ENCODE measurements around the gene HS6ST2. TPM values are rescaled to one million over a fixed set of nuclear protein-coding genes. Genes with fewer than 3 reads are reported as not detected.

HS6ST2 gene
- total RNA-seq, 1 donor from 2014 or later: 35.8 TPM

GRCh38 chrX:132651421-132652086 is 306.9 kb downstream of the HS6ST2 start:
- H3K4me1 Mint-ChIP-seq (ENCODE audit: unreplicated experiment): peaks cover 49% of the 10 kb centered on the region
- DNase-seq (ENCODE audit: extremely low spot score, unreplicated experiment): no peak

DNA sequence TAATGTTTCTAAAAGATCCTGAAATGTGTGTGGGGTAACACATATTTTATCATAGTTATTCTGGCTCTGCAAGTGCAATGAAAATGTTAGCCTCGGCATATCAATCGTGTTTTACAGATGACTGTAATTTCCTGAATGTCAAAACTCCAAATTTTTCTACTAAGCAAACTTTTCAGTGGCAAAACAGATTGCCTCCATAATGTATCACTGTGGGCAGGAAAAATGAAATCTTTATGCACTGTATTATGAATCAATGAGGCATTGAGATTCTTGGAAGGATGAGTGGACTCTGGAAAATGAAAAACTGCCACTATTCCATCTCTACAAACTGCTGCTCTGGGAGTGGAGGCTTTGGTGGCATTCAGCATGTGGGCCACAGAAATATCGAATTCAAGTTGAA is 309.5 kb downstream of the HS6ST2 start:
- Mint-ChIP-seq H3K36me3 (peaks cover 5% of the 10 kb centered on the region), H3K4me1 (ENCODE audit: unreplicated experiment) (peaks cover 45% of the 10 kb centered on the region), H3K27me3 (no peaks in the 10 kb centered on the region), H3K9me3 (peaks cover 5% of the 10 kb centered on the region), H3K27ac (peak overlapping the region; percentile 11), H3K4me3 (no peak overlapping the region)
- no peak for DNase-seq (ENCODE audit: extremely low spot score, unreplicated experiment)
- no peak for TF ChIP-seq CTCF (conservative IDR thresholded peaks at IDR 0.05)

More at GRCh38 chrX:132651421-132652086, 306.9 kb downstream of the HS6ST2 start:
- Mint-ChIP-seq H3K27me3 (no peaks in the 10 kb centered on the region), H3K36me3 (peaks cover 5% of the 10 kb centered on the region), H3K27ac (no peak overlapping the region), H3K9me3 (no peaks in the 10 kb centered on the region), H3K4me3 (no peak overlapping the region)
- peak; percentile 42 for TF ChIP-seq CTCF (conservative IDR thresholded peaks at IDR 0.05)

DNA sequence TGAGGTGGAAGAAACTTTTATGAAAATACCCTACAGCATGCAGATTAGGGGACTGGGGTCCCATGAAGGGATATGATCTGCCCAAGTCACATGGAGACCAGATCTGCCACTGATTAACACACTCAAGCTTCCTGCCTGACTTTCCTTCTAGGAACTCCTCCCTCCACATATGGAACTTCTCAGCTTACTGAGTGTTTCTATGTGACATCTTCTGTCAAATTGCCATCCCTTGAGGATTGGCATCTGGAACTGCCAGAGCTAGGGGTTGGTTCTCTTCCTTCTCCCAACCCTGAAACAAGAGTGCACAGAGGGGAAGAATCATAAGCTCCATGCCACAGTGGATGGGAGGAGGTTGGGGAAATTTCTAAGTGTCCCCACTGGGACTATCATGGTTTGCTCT is 319.0 kb downstream of the HS6ST2 start:
- no peak for DNase-seq (ENCODE audit: extremely low spot score, unreplicated experiment)
- Mint-ChIP-seq H3K27ac (no peak overlapping the region), H3K4me3 (no peak overlapping the region), H3K36me3 (peaks cover 5% of the 10 kb centered on the region), H3K27me3 (no peaks in the 10 kb centered on the region), H3K4me1 (ENCODE audit: unreplicated experiment) (peaks cover 7% of the 10 kb centered on the region), H3K9me3 (no peaks in the 10 kb centered on the region)
- no peak for TF ChIP-seq CTCF (conservative IDR thresholded peaks at IDR 0.05)

DNA sequence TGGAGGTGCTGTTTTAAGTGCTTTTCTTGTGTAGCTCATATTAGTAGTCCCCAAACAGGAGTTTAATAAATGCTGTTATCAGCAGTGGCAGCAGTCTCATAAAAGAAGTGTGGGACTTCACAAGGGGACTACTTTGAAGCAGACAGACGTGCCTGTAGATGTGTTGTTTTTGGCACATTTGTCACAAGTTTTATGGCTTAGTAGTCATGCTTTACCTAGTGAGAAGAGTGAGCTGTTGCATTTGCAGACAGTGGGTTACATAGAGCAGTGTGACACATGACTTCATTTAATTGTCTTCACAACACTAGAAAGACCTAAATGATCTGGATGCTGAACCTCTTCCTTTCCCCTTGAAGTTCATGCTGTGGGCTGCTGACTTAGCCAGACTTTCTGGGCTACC is 320.1 kb downstream of the HS6ST2 start:
- peaks cover 5% of the 10 kb centered on the region for H3K36me3 Mint-ChIP-seq
- H3K27ac Mint-ChIP-seq: no peak overlapping the region
- H3K9me3 Mint-ChIP-seq: no peaks in the 10 kb centered on the region

DNA sequence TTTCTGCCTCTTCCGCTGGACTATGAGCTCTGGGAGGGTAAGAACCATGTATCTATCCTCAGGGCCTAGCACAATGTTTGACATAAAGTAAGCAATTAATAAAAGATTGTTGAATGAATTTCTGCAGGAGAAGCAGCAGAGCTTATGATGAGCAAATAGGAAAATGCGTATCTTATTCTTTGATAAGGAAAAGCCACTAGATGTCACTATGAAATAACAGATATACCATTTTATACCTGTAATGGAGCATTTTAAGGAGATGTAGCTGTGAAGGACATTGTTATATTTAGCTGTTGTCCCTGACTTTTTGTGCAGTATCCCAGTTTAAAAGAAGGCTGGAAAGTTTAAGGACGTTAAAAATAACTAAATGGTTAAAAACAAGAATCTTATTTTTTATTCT is 322.3 kb downstream of the HS6ST2 start:
- H3K9me3 Mint-ChIP-seq: no peaks in the 10 kb centered on the region
- H3K4me1 Mint-ChIP-seq (ENCODE audit: unreplicated experiment): peaks cover 10% of the 10 kb centered on the region
- no peak overlapping the region for H3K27ac Mint-ChIP-seq
- peak; percentile 55 for TF ChIP-seq CTCF (conservative IDR thresholded peaks at IDR 0.05)
- no peak for DNase-seq (ENCODE audit: extremely low spot score, unreplicated experiment)
- H3K27me3 Mint-ChIP-seq: no peaks in the 10 kb centered on the region
- no peak overlapping the region for H3K4me3 Mint-ChIP-seq
- H3K36me3 Mint-ChIP-seq: peaks cover 5% of the 10 kb centered on the region

More for the DNA sequence above, 320.1 kb downstream of the HS6ST2 start:
- Mint-ChIP-seq H3K27me3 (no peaks in the 10 kb centered on the region), H3K4me1 (ENCODE audit: unreplicated experiment) (peaks cover 6% of the 10 kb centered on the region), H3K4me3 (no peak overlapping the region)
- no peak for TF ChIP-seq CTCF (conservative IDR thresholded peaks at IDR 0.05)
- DNase-seq (ENCODE audit: extremely low spot score, unreplicated experiment): no peak

All from type B pancreatic cell (in vitro differentiated cells).